IMR-90 (cell line): ENCODE data around the gene CADM1. TPM values are rescaled to one million over a fixed set of nuclear protein-coding genes. Genes with fewer than 3 reads are reported as not detected.

Source experiments
- ATAC-seq: fragments of 200-7000 bp; cut with Tn5 transposase; 2 replicates; pipeline ENCODE4 v1.9.1; 2020; ENCODE audit warnings: low read depth, mild to moderate bottlenecking, moderate library complexity
- BruUV-seq: library from RNA; stranded (reverse); fragments of 400-500 nt; replicated peaks from 2 replicates; lab custom pipeline; 2021; lab: Mats Ljungman, UMichigan
- CTCF ChIA-PET: fragments of 300-600 bp; formaldehyde crosslinking; extraction: SDS; loops from one replicate; lab custom pipeline; 2021; ENCODE audit warnings: antibody characterized with exemption; lab: Yijun Ruan, JAX
- POLR2A ChIA-PET: fragments of 300-600 bp; sonication (Branson Sonifier 250); formaldehyde crosslinking; loops from one replicate; lab custom pipeline; 2022; ENCODE audit warnings: antibody characterized with exemption; ENCODE audit not compliant: unreplicated experiment; lab: Charles Lee
- DNase-seq: peaks from one replicate; pipeline ENCODE4 v3.0.0; 2013
- H2AFZ ChIP-seq: replicated peaks from 2 replicates; pipeline ENCODE3; 2013; ENCODE audit warnings: low read length, mild to moderate bottlenecking; ENCODE audit not compliant: poor library complexity
- H2AK5ac ChIP-seq: 2 replicates; pipeline ENCODE4 v1.6.1; 2013; ENCODE audit warnings: low read depth, low read length, inconsistent platforms
- H2AK9ac ChIP-seq: replicated peaks from 2 replicates; pipeline ENCODE3; 2013; ENCODE audit warnings: mild to moderate bottlenecking, low read depth, low read length, moderate library complexity; ENCODE audit not compliant: poor library complexity
- H2BK120ac ChIP-seq: 2 replicates; pipeline ENCODE4 v1.6.1; 2013; ENCODE audit warnings: low read depth, low read length, inconsistent platforms
- H2BK15ac ChIP-seq: 3 replicates; pipeline ENCODE4 v1.6.1; 2013; ENCODE audit warnings: low read depth, low read length, inconsistent platforms
- H2BK20ac ChIP-seq: 2 replicates; pipeline ENCODE4 v1.6.1; 2013; ENCODE audit warnings: low read depth, mild to moderate bottlenecking, inconsistent platforms, low read length, moderate library complexity
- H2BK5ac ChIP-seq: 2 replicates; pipeline ENCODE4 v1.6.1; 2013; ENCODE audit warnings: mild to moderate bottlenecking, low read depth, low read length, inconsistent platforms; ENCODE audit not compliant: poor library complexity, severe bottlenecking
- H3K14ac ChIP-seq: replicated peaks from 2 replicates; pipeline ENCODE4 v1.6.1; 2013; ENCODE audit warnings: low read depth, low read length, inconsistent platforms
- H3K18ac ChIP-seq: 2 replicates; pipeline ENCODE4 v1.6.1; 2013; ENCODE audit warnings: low read depth, low read length, control low read depth
- H3K23ac ChIP-seq: 2 replicates; pipeline ENCODE4 v1.6.1; 2013; ENCODE audit warnings: low read depth, low read length, inconsistent platforms
- H3K27ac ChIP-seq: 2 replicates; pipeline ENCODE4 v1.5.1; 2013; ENCODE audit warnings: mild to moderate bottlenecking, control low read depth, low read length; ENCODE audit not compliant: insufficient read depth
- H3K27me3 ChIP-seq: 2 replicates; pipeline ENCODE4 v1.6.1; 2013; ENCODE audit warnings: low read length; ENCODE audit not compliant: control insufficient read depth, insufficient read depth
- H3K36me3 ChIP-seq: 2 replicates; pipeline ENCODE4 v1.6.1; 2013; ENCODE audit warnings: low read length, mixed read lengths; ENCODE audit not compliant: control insufficient read depth, insufficient read depth
- H3K4ac ChIP-seq: 2 replicates; pipeline ENCODE4 v1.6.1; 2013; ENCODE audit warnings: low read depth, low read length, inconsistent platforms
- H3K4me1 ChIP-seq: 2 replicates; pipeline ENCODE4 v1.6.1; 2013; ENCODE audit warnings: low read length, mixed read lengths; ENCODE audit not compliant: control insufficient read depth, insufficient read depth
- H3K4me2 ChIP-seq: 2 replicates; pipeline ENCODE4 v1.6.1; 2013; ENCODE audit warnings: low read depth, mild to moderate bottlenecking, control low read depth, low read length, moderate library complexity
- H3K4me3 ChIP-seq: 2 replicates; pipeline ENCODE4 v1.5.1; 2013; ENCODE audit warnings: low read depth, mild to moderate bottlenecking, control low read depth, low read length, moderate library complexity; ENCODE audit not compliant: insufficient read depth
- H3K56ac ChIP-seq: 2 replicates; pipeline ENCODE4 v1.6.1; 2013; ENCODE audit warnings: low read length, inconsistent platforms; ENCODE audit not compliant: insufficient read depth; ENCODE audit errors: extremely low read depth
- H3K79me1 ChIP-seq, 2 experiments: 2 replicates each; pipeline ENCODE4 v1.6.1; 2013; ENCODE audit warnings: low read length in 2 of 2, inconsistent platforms in 1 of 2, low read depth in 1 of 2
- H3K9ac ChIP-seq: 2 replicates; pipeline ENCODE4 v1.6.1; 2013; ENCODE audit warnings: low read depth, low read length, control low read depth
- H3K9me1 ChIP-seq: 2 replicates; pipeline ENCODE4 v1.6.1; 2013; ENCODE audit warnings: low read length, inconsistent platforms; ENCODE audit not compliant: insufficient read depth
- H3K9me3 ChIP-seq: 2 replicates; pipeline ENCODE4 v1.6.1; 2013; ENCODE audit warnings: low read length; ENCODE audit not compliant: control insufficient read depth, insufficient read depth
- H4K20me1 ChIP-seq: 2 replicates; pipeline ENCODE4 v1.6.1; 2013; ENCODE audit warnings: low read length, inconsistent platforms; ENCODE audit not compliant: insufficient read depth
- H4K5ac ChIP-seq: 2 replicates; pipeline ENCODE4 v1.6.1; 2013; ENCODE audit warnings: mild to moderate bottlenecking, low read depth, low read length, control low read depth
- H4K8ac ChIP-seq, 2 experiments: 2 replicates each; pipeline ENCODE4 v1.6.1; 2013; ENCODE audit warnings: low read depth in 2 of 2, low read length in 2 of 2, control low read depth in 1 of 2, inconsistent platforms in 1 of 2
- H4K91ac ChIP-seq: 2 replicates; pipeline ENCODE4 v1.6.1; 2013; ENCODE audit warnings: low read depth, low read length, inconsistent platforms; ENCODE audit not compliant: insufficient read depth
- BHLHE40 ChIP-seq: fragments of 150-350 bp; IDR thresholded peaks from 2 replicates; pipeline ENCODE4 v1.6.1; 2016; ENCODE audit warnings: mild to moderate bottlenecking, low read depth, low read length
- CEBPB ChIP-seq: IDR thresholded peaks from 2 replicates; pipeline ENCODE4 v1.6.1; 2012; ENCODE audit warnings: low read depth, low read length, improper control_type of control experiment
- CHD1 ChIP-seq: IDR thresholded peaks from 2 replicates; pipeline ENCODE4 v1.6.1; 2012; ENCODE audit warnings: low read depth, low read length, improper control_type of control experiment
- MAFK ChIP-seq: IDR thresholded peaks from 2 replicates; pipeline ENCODE4 v1.6.1; 2012; ENCODE audit warnings: low read depth, low read length, improper control_type of control experiment
- MXI1 ChIP-seq: IDR thresholded peaks from 2 replicates; pipeline ENCODE4 v1.6.1; 2012; ENCODE audit warnings: low read depth, mild to moderate bottlenecking, low read length, moderate library complexity, borderline replicate concordance
- NFE2L2 ChIP-seq: fragments of 150-350 bp; IDR thresholded peaks from 2 replicates; pipeline ENCODE4 v1.6.1; 2016; ENCODE audit warnings: low read depth, mild to moderate bottlenecking, low read length
- POLR2A ChIP-seq: IDR thresholded peaks from 2 replicates; pipeline ENCODE4 v1.6.1; 2012; ENCODE audit warnings: mild to moderate bottlenecking, low read depth, low read length
- RAD21 ChIP-seq: IDR thresholded peaks from 2 replicates; pipeline ENCODE4 v1.6.1; 2012; ENCODE audit warnings: low read length, improper control_type of control experiment
- RFX5 ChIP-seq: IDR thresholded peaks from 2 replicates; pipeline ENCODE4 v1.8.0; 2012; ENCODE audit warnings: low read depth, mild to moderate bottlenecking, low read length, moderate library complexity
- SMC3 ChIP-seq: fragments of 150-350 bp; IDR thresholded peaks from 2 replicates; pipeline ENCODE4 v1.6.1; 2016; ENCODE audit warnings: low read depth, mild to moderate bottlenecking, antibody characterized with exemption, low read length, moderate library complexity
- WGBS, 2 experiments: methylation state at CpG; one replicate each; pipeline versions ENCODE4 v1.1.5 to v1.1.7; 2013; ENCODE audit warnings: missing lambda C conversion rate in 2 of 2; ENCODE audit not compliant: insufficient read length in 1 of 2; ENCODE audit errors: extremely low coverage in 2 of 2; 5-methylcytosine and 5-hydroxymethylcytosine counted together
- dilution Hi-C: fragments of 300-500 bp; cut with HindIII; formaldehyde crosslinking; loops from one replicate; pipeline ENCODE4 v1.14.3; 2018; ENCODE audit warnings: low sequenced_read_pairs; ENCODE audit not compliant: unreplicated experiment
- in situ Hi-C: fragments of 300-500 bp; cut with MboI; formaldehyde crosslinking; loops from 3 replicates; pipeline ENCODE4 v1.14.3; 2019; ENCODE audit warnings: low sequenced_read_pairs, inconsistent platforms, mixed read lengths
- intact Hi-C: fragments of 100-400 bp; cut with micrococcal nuclease; formaldehyde crosslinking; loops from 2 replicates; pipeline ENCODE4 v1.10.0; 2022
- polyA plus RNA-seq, 3 experiments: library from polyadenylated mRNA; depleted of rRNA; stranded (reverse); fragments of >200 nt; gene quantifications; 2 replicates each; pipeline ENCODE4 v1.2.3, GENCODE V29; 2012; ENCODE audit warnings: low replicate concordance in 1 of 3
- total RNA-seq: library from RNA; depleted of rRNA; stranded (reverse); fragments of >200 nt; gene quantifications from 2 replicates; pipeline ENCODE4 v1.2.3, GENCODE V29; 2012

Gene CADM1
- total and polyA plus RNA-seq, 2 of the 4 experiments (the other 2 are of a cell fraction) = 28.8 to 77.1 TPM

- no CpG with 5 or more reads among the region's 2 CpGs for WGBS, 2 experiments
- Histone ChIP-seq H3K9ac (no peak overlapping the region), H2AFZ (no peak overlapping the region), H3K56ac (no peak overlapping the region), H2AK9ac (no peak overlapping the region), H3K79me1 (no peaks in the 10 kb centered on the region), H3K9me3 (no peaks in the 10 kb centered on the region), H3K27me3 (no peaks in the 10 kb centered on the region), H3K18ac (no peak overlapping the region), H4K8ac (peak overlapping the region in 1 of 2 experiments; percentile 29; a peak in 1 of 4 replicates), H2BK5ac (peak overlapping the region; percentile 65), H3K23ac (no peak overlapping the region), H2BK15ac (no peak overlapping the region), H3K4me2 (no peak overlapping the region), H4K20me1 (no peaks in the 10 kb centered on the region), H3K14ac (no peak overlapping the region), H2BK20ac (no peak overlapping the region), H4K91ac (no peak overlapping the region), H4K5ac (no peak overlapping the region), H3K4ac (no peak overlapping the region), H3K36me3 (peaks cover 6% of the 10 kb centered on the region), H3K4me3 (no peak overlapping the region), H2BK120ac (no peak overlapping the region), H3K27ac (no peak overlapping the region), H3K4me1 (peaks cover 4% of the 10 kb centered on the region), H2AK5ac (no peak overlapping the region), H3K9me1 (no peaks in the 10 kb centered on the region; the same call in 1 of the 2 replicates)
- intact Hi-C loops = loop anchor here (5.0 kb wide), 1 partner anchor 51 kb away; no protein-coding TSS in a partner anchor
- no TSS peak for BruUV-seq
- ChIA-PET CTCF (interaction anchor here (0.6 to 0.9 kb wide), 2 partner anchors 11 to 38 kb away, joined by 3 read pairs; no protein-coding TSS in a partner anchor), POLR2A (no interaction called here)
- TF ChIP-seq CHD1 = no peak
- no peak for TF ChIP-seq POLR2A
- peak; percentile 9; the same call in 1 of the 2 replicates for TF ChIP-seq CEBPB
- TF ChIP-seq MAFK = no peak
- TF ChIP-seq RFX5 = no peak
- no peak for TF ChIP-seq BHLHE40
- TF ChIP-seq MXI1 = no peak
- 0 out of 2 replicates have a peak, but pooled peaks have one; percentile 1 for TF ChIP-seq NFE2L2
- no peak for TF ChIP-seq SMC3
- no peak for TF ChIP-seq RAD21
- dilution Hi-C loops = no loop called here
- DNase-seq (peak; percentile 84), ATAC-seq (peak; percentile 91)
- in situ Hi-C loops = no loop called here
These were observed 277.7 kb downstream of the CADM1 start for GRCh38 chr11:115226556-115226955.
